IPS-NIHi7 (cell line): ENCODE results near the gene CREB3.

Experiments used
- DNase-seq: peaks from one replicate; pipeline ENCODE4 v3.0.0; 2012; ENCODE audit warnings: mixed read lengths; ENCODE audit errors: extremely low spot score

The CREB3 gene

DNA sequence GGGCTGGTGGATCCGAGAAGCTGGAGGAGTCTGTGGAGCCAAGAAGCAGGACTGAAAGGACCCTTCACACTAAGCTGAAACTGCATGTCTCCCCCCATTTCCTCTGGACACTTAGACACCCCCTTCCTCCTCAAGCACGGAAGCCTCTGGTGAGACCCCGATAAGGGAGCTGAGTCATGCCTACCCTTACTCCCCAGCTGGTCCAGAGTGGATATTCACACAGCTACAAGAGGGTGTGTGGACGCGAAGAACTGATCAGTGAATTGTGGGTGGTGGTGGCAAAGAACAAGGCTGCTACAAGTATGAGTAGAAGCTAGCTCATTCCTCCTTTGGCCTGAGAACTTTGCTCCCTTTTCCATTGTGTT is 4.8 kb upstream of the CREB3 start:
- DNase-seq, result no peak

DNA sequence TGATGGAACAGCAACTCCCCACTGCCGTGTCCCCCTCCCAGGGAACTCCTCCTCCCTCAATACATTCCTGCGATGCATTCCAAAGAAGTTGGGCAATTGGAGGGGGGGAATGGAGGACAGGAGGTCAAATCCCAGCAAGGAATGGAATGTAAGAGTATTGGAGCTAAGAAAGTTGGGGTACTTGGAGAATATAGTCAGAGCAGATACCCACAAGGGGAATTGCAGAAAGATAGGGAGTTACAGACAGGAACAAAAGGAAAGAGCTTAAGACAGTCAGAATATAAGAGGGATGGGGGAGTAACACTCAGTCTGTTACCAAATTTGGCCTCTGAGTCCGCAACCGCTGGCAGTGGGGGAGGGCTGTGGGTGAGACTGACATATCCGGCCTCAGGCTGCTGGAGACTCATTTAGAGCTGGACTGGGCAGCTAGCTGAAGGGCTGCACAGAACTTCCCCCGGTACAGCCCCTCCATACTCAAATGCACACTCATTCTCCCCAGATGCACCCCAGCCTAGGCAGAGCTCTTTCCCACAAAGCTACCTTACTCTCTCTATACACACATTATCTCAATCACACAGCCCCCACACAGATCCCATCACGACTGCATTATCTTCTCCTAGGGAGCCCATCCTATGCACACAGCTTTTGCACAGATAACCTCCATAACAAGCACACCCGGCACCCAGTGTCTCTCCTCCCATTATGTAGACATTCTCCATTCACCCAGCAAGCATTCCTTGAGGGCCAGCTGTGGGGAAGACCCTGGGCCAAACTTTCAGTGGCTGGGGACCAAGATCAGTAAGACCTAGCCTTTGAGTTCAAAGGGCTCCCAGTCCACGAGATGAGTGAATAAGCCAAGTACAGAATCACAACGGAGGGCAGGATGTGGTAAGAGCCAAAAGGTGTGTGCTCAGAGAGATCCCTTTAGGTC is 4.2 kb upstream of the CREB3 start:
- DNase-seq, result peak; percentile 74

DNA sequence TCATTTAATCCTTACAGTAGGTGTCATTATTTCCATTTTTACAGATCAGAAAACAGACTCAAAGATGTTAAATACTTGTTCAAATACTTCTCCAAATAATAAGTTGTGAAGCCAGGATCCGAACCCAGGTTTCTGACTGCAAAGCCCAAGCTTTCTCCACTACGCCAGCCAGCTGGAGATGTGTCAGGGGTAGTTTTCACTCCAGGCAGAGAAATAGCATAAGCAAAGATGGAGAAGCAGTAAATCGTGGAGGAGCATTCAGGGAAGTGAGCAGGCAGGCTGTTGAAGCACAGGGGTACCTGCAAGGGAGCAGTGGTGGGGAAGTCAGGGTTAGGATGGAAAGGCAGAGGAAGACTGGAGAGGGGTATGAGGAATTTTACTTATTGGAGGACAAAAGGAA is 3.4 kb upstream of the CREB3 start:
- no peak for DNase-seq

DNA sequence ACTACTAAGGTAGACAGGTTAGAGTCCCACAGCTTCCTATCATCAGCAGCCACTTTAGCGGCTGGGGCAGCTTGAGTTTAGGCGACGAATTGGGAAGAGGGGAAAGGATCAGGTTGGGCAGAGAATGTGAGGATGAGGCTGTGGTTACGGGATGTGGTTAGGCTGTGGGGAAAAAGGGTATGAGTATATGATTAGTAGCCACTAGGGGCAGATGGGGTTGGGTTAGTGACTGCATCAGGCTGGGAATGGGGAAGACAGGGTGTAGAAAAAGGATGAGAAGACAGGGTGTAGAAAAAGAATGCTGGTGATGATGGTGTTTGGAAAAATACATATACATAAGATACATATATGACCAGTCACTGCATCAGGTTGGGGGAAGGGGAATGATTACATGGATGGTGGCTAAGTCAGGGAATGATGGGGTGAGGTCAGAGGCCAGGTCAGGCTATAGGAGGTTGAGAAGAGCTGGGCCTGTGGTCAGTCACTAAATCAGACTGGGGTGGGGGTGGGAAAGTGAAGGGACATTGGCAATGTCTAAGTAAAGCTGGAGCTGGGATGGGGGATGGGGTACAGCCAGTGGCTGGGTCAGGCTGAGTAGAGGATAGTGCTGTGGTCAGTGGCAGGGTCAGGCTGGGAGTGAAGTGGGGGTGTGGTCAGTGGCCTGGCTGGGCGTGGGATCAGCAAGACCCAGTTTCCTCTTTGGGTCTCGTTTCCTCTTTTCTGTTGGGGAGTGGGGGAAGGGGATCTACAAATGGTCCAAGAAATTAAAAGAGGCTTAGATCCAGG is 2.6 kb upstream of the CREB3 start:
- DNase-seq, result peak; percentile 71

DNA sequence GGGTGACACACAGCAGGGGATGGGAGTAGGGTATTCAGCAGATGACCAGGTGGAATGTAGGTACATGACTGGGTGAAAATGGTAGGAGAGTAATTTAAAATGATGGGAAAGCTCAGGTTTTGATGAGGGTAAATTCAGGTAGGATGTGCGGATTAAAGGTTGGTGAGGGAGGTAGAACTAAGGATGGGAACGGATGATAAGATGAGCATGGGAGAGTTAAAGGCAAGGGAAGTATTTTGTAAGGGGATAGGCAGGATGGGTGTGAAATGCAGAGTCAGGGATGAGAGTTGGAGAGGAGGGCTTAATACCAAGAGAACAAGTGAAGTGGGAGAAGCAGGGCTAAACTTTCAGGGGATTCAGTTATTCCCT is 2.0 kb upstream of the CREB3 start:
- no peak for DNase-seq

DNA sequence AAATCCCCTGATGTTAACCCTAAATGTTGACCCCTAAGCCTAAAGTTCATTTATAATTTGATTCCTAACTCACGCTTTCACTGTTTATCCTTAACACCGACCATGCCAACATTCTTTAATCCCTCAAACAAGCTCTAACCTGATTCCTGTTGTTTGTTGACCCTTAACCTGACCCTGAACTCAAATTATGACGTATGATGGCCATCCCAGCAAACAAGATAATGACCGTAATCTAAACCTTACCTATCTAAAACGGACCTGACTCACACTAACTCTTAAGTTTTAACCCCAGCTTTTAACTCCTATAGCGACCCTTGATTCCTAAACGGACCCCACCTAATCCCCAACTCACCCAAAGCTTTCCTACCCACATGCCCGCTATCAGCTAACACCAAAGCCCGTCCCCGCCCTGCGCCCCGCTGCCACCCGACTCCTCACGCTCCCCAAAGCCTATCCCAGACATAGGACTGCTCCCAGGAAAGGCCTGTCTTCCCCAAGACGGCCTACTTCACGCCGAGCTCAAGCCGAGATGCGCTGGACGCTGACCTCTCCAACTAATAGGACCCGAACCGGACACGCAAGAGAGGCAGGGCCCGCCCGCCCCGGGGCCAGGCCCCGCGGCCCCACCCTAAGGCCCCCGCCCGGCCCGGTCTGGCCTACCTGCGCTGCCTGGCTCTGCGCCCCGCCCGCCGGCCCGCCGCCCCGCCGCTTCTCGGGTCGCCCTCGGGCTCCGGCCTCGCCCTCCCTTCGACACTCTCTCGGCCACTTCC is 866 bp upstream of the CREB3 start:
- DNase-seq, result peak; percentile 26

DNA sequence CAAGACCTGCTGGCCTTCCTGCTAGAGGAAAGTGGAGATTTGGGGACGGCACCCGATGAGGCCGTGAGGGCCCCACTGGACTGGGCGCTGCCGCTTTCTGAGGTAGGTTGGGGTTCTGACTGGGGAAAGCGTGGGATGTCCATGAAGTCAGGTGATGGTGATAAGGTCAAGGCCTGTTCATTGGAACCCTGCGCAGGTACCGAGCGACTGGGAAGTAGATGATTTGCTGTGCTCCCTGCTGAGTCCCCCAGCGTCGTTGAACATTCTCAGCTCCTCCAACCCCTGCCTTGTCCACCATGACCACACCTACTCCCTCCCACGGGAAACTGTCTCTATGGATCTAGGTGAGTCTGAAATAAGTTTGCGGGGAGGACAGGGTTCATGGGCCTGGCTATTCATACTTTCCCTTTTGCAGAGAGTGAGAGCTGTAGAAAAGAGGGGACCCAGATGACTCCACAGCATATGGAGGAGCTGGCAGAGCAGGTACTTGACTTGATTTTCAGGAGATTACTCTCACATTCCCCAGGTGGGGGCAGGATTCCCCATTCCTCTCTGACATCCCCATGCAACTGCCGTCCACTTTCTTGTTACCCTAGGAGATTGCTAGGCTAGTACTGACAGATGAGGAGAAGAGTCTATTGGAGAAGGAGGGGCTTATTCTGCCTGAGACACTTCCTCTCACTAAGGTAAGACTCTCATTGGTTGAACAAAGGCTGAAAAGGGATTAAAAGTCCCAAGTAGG is 505 bp downstream of the CREB3 start:
- peak; percentile 68 for DNase-seq

DNA sequence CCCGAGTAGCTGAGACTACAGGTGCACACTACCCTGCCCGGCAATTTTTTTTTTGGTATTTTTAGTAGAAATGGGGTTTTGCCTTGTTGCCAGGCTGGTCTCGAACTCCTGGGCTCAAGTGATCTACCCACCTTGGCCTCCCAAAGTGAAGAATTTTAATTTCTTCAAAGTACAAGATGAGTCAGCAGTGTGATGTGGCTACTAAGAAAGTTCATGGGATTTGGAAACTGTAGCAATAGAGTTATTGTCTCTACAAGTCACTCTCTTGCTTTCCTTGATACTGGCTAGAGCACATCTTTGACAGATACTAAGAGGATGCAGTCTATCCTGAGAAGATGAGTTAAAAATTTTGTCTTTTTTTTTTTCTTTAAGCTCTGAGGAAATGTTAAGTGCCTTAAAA is 1.6 kb downstream of the CREB3 start:
- DNase-seq, result no peak

DNA sequence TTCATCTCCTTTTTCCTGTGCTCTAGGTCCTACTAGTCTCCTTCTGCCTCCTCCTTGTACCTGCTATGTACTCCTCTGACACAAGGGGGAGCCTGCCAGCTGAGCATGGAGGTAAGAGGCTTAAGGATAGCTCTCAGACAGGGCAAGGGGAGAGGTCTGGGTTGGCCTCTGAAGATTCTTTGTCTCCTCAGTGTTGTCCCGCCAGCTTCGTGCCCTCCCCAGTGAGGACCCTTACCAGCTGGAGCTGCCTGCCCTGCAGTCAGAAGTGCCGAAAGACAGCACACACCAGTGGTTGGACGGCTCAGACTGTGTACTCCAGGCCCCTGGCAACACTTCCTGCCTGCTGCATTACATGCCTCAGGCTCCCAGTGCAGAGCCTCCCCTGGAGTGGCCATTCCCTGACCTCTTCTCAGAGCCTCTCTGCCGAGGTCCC is 3.8 kb downstream of the CREB3 start:
- peak; percentile 83 for DNase-seq

DNA sequence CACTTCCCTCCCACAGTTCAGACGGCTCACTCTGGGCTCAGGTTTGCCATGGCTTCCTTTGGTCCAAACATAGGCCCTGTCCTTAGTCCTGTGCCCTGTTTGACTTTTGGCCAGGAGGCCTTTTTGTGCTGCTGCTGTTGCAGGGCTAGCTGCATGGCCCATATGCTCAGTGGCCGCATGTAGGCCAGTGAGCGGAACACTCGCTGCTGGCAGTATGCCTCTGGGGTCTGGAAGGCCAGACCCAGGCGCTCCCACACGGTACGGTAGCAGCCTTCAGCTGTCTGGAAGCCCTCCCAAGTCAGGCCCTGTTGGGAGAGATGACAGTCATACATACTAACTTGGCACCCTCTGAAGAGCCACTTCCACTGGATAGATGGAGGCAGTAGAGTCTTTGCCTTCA is 4.7 kb downstream of the CREB3 start:
- DNase-seq, result no peak

DNA sequence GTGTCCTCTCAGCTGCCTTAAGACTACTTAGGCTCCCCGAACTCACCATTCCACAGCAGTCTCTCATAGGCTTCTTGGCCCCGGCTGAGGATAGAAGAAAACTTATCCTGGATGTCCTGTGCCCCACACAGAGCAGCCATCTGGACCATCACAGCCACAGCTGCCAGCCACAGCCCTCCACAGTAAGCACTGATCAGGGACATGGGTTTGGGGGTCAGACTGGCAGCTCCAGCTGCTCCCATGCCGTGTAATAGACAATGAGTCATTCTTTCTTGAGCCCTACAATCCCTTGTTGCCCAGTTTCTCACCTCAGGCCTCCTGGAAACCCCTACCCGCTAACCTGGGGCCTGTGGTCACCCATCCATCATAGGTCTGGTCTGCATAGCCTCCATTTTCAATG is 5.7 kb downstream of the CREB3 start:
- no peak for DNase-seq

DNA sequence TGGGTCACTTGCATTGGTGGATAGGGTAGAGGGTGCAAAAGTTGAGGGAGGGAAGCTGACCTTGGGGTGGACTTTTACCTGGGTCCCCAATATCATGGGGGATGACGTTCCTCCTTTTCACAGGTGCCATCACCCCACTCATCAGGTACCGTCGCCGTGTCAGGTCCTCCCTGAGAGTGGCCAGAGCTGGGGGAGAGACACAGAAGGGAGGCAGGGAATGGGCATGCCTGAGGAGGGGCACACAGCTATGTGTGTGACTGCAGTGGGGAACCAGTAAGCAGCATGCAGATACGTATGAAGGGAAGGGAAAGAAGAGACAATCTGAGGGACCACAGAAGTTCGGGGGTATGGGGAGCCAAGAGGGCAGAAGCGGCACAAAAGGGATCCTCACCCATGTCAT is 6.5 kb downstream of the CREB3 start:
- no peak for DNase-seq

DNA sequence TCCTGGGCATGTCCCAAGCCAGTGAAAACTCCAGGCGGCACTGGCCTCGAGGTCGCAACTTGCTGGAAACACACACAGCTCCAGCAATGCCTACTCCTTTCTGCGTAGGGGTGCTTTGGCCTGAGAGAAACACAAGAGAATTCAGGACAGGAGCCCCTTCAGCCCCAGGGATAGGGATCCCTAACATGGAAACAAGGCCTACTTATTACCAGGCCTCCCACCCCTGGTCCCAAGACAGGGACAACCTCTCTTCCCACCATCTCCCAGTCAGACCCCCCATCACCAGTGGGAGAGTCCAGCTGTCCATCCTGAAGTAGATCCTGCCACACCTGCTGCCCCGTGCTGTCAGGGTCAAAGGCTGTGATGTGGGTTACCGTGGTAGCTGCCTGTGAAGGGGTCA is 7.8 kb downstream of the CREB3 start:
- DNase-seq, result no peak

DNA sequence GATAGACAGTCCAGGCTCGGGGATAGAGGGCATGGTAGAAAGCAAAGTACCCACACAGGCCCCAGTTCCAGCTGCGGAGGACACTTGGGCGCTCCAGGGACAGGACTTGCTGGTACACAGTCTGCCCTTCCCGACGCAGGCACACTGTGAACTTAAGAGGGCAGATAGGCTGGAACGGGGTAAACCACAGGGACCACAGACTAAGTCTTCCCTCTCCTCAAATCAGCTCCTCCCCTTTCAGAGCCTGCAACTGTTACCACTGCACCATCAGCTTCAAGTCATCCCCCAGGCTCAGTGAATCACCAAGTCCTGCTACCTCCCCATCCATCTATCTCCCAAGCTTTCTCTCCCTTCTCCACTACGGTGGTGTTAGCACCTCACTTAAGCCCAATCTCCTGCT is 9.3 kb downstream of the CREB3 start:
- DNase-seq, result no peak

DNA sequence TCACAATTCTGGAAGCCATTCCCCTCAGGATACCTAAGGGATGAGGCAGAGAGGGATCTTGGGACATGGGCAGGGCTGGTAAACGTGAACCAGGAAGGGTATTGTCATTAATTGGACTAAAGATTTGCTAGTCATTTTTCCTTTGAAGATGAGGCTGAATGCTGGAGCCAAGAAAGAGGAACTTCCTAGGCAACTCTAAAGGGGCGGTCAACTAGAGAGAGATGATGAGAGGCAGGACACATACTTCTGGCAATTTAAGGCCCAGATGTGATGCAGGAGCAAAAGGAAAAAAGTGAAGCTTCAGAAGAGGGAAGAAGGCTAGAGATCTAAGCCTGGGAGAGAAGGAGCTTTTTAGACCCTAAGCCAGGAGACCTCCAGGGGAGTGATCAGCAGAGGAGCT is 11.0 kb downstream of the CREB3 start:
- no peak for DNase-seq

DNA sequence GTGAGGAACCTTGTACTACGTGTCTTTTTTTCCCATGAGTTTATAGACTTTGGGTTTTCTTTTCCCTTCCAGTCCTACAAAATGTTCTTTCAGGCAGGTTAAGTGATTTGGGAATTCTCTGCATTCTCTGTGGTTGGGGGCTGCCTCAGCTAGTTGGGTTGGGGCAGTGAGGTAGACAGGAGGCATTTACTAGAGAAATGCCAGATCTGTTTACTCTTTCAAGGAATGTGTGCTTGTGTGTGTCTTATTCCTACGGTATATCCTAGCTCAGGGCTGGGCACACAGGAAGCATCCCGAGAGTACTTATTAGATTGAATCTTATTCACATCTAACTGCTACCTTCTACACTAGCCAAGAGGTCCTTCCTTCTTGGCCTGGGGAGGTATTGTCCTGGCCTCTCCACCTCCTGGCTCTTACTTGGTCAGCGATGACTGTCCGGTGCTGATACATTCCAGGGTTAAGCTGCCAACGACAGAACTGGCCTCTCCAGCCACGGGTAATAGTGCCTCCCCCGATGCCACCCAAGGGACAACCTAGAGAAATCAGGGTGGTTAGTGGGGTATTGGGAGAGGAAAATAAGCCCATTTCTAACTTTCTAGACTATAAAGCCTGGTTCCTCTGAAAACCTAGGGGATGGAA is 11.5 kb downstream of the CREB3 start:
- DNase-seq, result no peak

DNA sequence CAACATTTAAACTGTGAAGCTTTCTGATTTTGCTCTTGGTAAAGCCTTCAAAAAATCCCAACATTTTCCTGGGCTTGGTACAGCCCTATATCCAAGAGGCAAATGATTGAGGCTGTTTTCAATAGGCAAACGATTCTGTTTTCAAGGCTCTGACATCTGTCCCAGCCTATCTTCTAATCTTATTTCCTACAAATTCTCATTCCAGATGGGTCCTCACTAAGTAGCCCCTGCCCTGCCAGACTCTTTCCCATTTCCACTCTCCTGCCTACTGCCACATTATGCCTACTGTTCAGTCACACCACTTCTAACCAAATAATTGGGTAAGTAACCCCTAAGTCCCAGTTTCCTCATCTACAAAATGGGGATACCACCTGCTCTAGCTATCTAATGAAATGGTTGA is 13.1 kb downstream of the CREB3 start:
- DNase-seq, result no peak

DNA sequence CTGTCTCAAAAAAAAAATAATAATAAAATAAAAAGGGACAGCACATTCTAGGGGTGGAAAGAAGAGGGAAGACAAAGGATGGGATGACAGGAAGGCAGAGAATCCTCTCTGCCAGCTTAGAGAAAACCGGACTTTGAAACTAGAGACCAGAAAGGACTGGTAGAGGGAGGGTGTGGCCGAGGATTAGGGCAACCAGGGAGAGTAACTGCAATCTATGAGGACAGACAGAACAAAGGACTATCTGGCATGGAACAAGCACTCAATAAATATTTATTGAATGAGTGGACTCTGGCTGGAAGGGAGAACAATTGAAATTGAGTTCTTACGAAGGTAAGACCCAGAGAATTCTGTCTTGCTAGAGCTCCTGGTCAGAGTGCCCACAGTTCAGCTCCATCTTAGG is 14.1 kb downstream of the CREB3 start:
- DNase-seq, result no peak

DNA sequence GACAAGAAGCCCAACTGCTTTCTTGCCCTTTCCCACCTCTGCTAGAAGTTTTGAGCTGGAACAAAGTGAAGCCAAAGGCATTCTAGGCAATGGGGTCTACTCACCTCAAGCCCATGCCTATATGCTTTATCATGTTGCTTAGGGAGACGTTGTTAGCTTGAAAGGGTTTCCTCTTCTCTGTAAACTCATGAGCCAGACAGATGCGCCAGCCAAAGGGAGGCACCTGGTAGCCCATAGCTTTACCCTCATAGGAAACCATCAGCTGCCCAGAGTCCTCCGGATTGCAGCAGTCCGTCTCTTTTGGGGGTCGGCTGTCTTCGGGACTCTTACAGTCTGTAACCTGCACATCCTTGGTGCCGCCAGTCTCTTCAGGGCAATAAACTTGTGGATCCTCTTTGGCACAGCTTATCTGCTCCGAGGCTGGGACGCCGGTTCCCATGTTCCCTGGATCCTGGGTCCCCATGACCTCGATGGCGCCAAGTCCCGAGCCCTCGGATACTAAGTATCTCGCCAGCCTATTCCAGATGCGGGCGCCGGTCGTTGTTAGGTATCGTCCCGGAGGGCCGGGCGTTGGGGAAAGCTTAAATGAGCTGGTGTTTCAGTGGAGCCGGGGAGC is 15.9 kb downstream of the CREB3 start:
- no peak for DNase-seq

DNA sequence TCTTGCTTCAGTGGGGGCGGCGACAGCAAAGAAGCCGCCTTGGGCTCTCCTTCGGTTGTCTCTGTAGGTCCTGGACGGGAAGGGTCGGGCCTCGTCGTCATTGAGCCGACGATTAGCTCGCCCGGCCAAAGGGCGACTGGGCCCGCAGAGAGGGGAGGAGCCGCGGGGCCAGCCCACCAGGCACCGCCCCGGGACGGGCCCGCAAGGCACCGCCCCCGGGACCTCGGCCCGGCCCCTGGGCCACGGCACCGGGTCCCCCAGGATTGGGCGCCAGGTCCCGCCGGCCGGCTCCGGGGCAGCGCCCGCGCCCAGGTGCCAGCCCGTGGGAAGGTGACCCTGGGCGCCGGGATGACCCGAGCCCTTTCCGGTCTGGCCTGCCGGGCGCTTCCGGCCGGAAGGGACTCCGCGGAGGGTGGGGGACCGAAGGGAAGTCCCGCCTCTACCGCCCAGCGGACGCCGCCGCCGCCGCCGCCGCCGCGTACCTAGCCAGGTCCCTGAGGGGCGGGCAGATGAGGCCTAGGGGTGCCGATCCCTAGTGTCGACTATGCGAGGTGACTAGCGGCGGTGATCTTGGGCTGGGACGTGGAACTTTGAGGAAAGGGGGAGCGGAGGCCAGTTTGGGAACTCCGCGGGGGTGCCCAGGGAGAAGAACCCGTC is 16.5 kb downstream of the CREB3 start, which contains the start of the genes GBA2 and RGP1:
TSS of gene GBA2 (minus strand) at position 371 of the 657 bp plus-strand sequence. CDS start 524 bp downstream, outside the sequence.
TSS of gene RGP1 (plus strand) at position 430 of the 657 bp plus-strand sequence. CDS start 469 bp downstream, outside the sequence.
- peak; percentile 81 for DNase-seq
